H1 (cell line): ENCODE results near the gene DENND4B. TPM values are rescaled to one million over a fixed set of nuclear protein-coding genes. Genes with fewer than 3 reads are reported as not detected.

Experiments used
- ASH2L ChIP-seq: fragments of 200-600, 300-600 bp; sonication (generic); IDR thresholded peaks from one replicate; pipeline ENCODE4 v1.7.1; 2017; ENCODE audit warnings: low read length
- ATF2 ChIP-seq: IDR thresholded peaks from 2 replicates; pipeline ENCODE4 v1.6.1; 2012; ENCODE audit warnings: low read length, inconsistent platforms
- BRCA1 ChIP-seq: IDR thresholded peaks from 2 replicates; pipeline ENCODE4 v1.6.1; 2012; ENCODE audit warnings: low read depth, low read length, improper control_type of control experiment
- CBX5 ChIP-seq: fragments of 300-800, 300-1000 bp; sonication (generic); IDR thresholded peaks from 2 replicates; pipeline ENCODE4 v1.7.1; 2016; ENCODE audit warnings: antibody characterized with exemption, low read length, low read depth
- CBX8 ChIP-seq: fragments of 300-800, 300-1000 bp; sonication (generic); IDR thresholded peaks from 2 replicates; pipeline ENCODE4 v1.7.1; 2016; ENCODE audit warnings: low read depth, low read length, borderline replicate concordance
- CEBPB ChIP-seq: IDR thresholded peaks from 2 replicates; pipeline ENCODE4 v1.6.1; 2012; ENCODE audit warnings: low read depth, low read length
- CHD1 ChIP-seq: IDR thresholded peaks from 2 replicates; pipeline ENCODE4 v1.6.1; 2012; ENCODE audit warnings: low read depth, low read length, improper control_type of control experiment
- FOSL1 ChIP-seq: IDR thresholded peaks from 2 replicates; pipeline ENCODE4 v1.6.1; 2011; ENCODE audit warnings: mild to moderate bottlenecking, low read depth, low read length, moderate library complexity; ENCODE audit not compliant: insufficient read depth
- HDAC2 ChIP-seq, 2 experiments: fragments of 300-600 bp in 1 of 2; sonication (generic) in 1 of 2; IDR thresholded peaks; 2 replicates each; pipeline ENCODE4 v1.6.1; 2011 to 2012; ENCODE audit warnings: low read depth in 2 of 2, low read length in 2 of 2, mild to moderate bottlenecking in 2 of 2, moderate library complexity in 2 of 2, borderline replicate concordance in 1 of 2, inconsistent platforms in 1 of 2
- HDAC6 ChIP-seq: IDR thresholded peaks from one replicate; pipeline ENCODE4 v1.7.1; 2012; ENCODE audit warnings: low read depth, mild to moderate bottlenecking, inconsistent platforms, low read length, moderate library complexity
- KDM4A ChIP-seq: IDR thresholded peaks from one replicate; pipeline ENCODE4 v1.7.1; 2012; ENCODE audit warnings: low read depth, mild to moderate bottlenecking, moderate library complexity, low read length, inconsistent platforms; ENCODE audit not compliant: severe bottlenecking
- MAX ChIP-seq: IDR thresholded peaks from 2 replicates; pipeline ENCODE4 v1.6.1; 2012; ENCODE audit warnings: inconsistent platforms
- NANOG ChIP-seq: IDR thresholded peaks from 2 replicates; pipeline ENCODE4 v1.6.1; 2011; ENCODE audit warnings: low read length, low read depth, mild to moderate bottlenecking, inconsistent platforms; ENCODE audit not compliant: insufficient read depth, poor library complexity, severe bottlenecking
- POU5F1 ChIP-seq: IDR thresholded peaks from 2 replicates; pipeline ENCODE4 v1.6.1; 2011; ENCODE audit warnings: low read depth, mild to moderate bottlenecking, low read length, moderate library complexity
- RBBP5 ChIP-seq: IDR thresholded peaks from 2 replicates; pipeline ENCODE4 v1.7.1; 2012; ENCODE audit warnings: low read depth, mild to moderate bottlenecking, inconsistent platforms, low read length, moderate library complexity, borderline replicate concordance
- RFX5 ChIP-seq: IDR thresholded peaks from 2 replicates; pipeline ENCODE4 v1.6.1; 2011; ENCODE audit warnings: low read depth, low read length, improper control_type of control experiment, borderline replicate concordance
- RXRA ChIP-seq: IDR thresholded peaks from 2 replicates; pipeline ENCODE4 v1.6.1; 2011; ENCODE audit warnings: low read depth, mild to moderate bottlenecking, low read length, moderate library complexity; ENCODE audit not compliant: insufficient read depth
- SIX5 ChIP-seq: IDR thresholded peaks from 2 replicates; pipeline ENCODE4 v1.6.1; 2011; ENCODE audit warnings: mild to moderate bottlenecking, low read depth, low read length
- SP4 ChIP-seq: IDR thresholded peaks from 2 replicates; pipeline ENCODE4 v1.6.1; 2012; ENCODE audit warnings: low read length, inconsistent platforms
- TCF12 ChIP-seq: IDR thresholded peaks from 2 replicates; pipeline ENCODE4 v1.6.1; 2011; ENCODE audit warnings: low read depth, mild to moderate bottlenecking, low read length
- YY1 ChIP-seq: IDR thresholded peaks from 2 replicates; pipeline ENCODE4 v1.6.1; 2011; ENCODE audit warnings: low read depth, mild to moderate bottlenecking, low read length
- ZNF274 ChIP-seq: IDR thresholded peaks from 2 replicates; pipeline ENCODE4 v1.7.0; 2012; ENCODE audit warnings: low read length, borderline replicate concordance; ENCODE audit errors: extremely low read depth
- polyA plus RNA-seq, 7 experiments: library from polyadenylated mRNA; depleted of rRNA in 3 of 7; stranded (reverse) in 5 of 7; unstranded in 2 of 7; fragments of >200 nt in 5 of 7; fragments of 200-250 nt in 2 of 7; gene quantifications; 1 replicate in 5 of 7; 2 replicates in 1 of 7; 4 replicates in 1 of 7; pipeline versions ENCODE4 v1.2.1 to v1.2.3, GENCODE V29; 2011 to 2013; ENCODE audit warnings: missing spikeins in 2 of 7, mixed read lengths in 2 of 7
- total RNA-seq: library from RNA; stranded (reverse); fragmentation: NEBNext Ultra II Directional; extraction: Animal tissue kit (Norgen Biotek cat#: 25700); gene quantifications from 2 replicates; pipeline ENCODE4 v1.2.1, GENCODE V29; 2021

The DENND4B gene
- total and polyA plus RNA-seq, 2 of the 8 experiments (the other 6 are each of a cell fraction or from before 2014, with no cell fraction given): 45.6 to 61.1 TPM

- no peak for TF ChIP-seq POU5F1
- TF ChIP-seq FOSL1: 0 out of 2 replicates have a peak, but pooled peaks have one; percentile 7
- TF ChIP-seq RFX5: no peak
- TF ChIP-seq SIX5: peak; percentile 70
- TF ChIP-seq SP4: no peak
- TF ChIP-seq CHD1: no peak
- TF ChIP-seq HDAC6: no peak
- peak; percentile 95 for TF ChIP-seq ASH2L
- no peak for TF ChIP-seq ATF2
- TF ChIP-seq TCF12: no peak
- peak; percentile 97 for TF ChIP-seq YY1
- TF ChIP-seq CBX5: no peak
- TF ChIP-seq KDM4A: peak; percentile 78
- TF ChIP-seq CBX8: no peak
- no peak for TF ChIP-seq BRCA1
- peak in 1 of 2 experiments; percentile 83; a peak in 1 of 4 replicates for TF ChIP-seq HDAC2 (IDR thresholded peaks at IDR 0.05; ENCODE audit: borderline replicate concordance in 1 of 2, low read depth in 2 of 2, low read length in 2 of 2)
- no peak for TF ChIP-seq NANOG
- no peak for TF ChIP-seq CEBPB
- peak; percentile 84 for TF ChIP-seq MAX
- no peak for TF ChIP-seq ZNF274
- TF ChIP-seq RBBP5: peak; percentile 84
- no peak for TF ChIP-seq RXRA
Observed at GRCh38 chr1:153977250-153978240, 31.0 kb upstream of the DENND4B start, which contains the start of gene JTB (continued).
